NCI-H2029 treated with DMSO at 0.1 percent for 48 hours (cell line): ENCODE results near the gene ENKUR.
"Not testable (repeated sequence)": the region's sequence is repeated elsewhere in the genome, so short reads cannot be mapped to it uniquely, and the experiment has no call there.

Source experiments
- DNase-seq: peaks from one replicate; lab custom pipeline; 2025; lab: John Stamatoyannopoulos, UW

ENKUR gene

GRCh38 chr10:24973163-24973562 is 42.8 kb downstream of the ENKUR start:
- DNase-seq, result no peak

GRCh38 chr10:24971374-24971773 is 44.6 kb downstream of the ENKUR start:
- no peak for DNase-seq

- no peak for DNase-seq
Measured at GRCh38 chr10:24969841-24970281, 46.1 kb downstream of the ENKUR start.

GRCh38 chr10:24968951-24969350 is 47.0 kb downstream of the ENKUR start:
- not testable (repeated sequence) for DNase-seq

DNA sequence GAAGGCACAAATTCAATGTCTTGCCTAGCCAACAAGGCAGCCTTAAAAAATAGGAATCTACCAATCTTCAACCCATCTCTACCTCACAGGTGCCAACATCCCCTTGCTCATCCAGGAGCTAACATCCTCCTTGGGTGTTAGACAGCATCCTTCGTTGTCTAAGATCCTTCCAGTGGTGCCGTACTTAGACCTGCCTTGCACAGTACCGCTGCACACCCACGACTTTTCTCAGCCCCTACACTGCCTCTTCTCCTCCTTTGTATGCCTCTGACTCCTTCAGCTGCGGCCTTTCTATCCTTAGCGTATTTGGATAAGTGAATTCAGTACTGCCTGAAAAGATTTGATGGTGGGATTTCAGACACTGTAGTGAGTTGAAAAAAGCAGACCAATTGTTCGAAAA is 47.6 kb downstream of the ENKUR start:
- DNase-seq, result no peak

DNA sequence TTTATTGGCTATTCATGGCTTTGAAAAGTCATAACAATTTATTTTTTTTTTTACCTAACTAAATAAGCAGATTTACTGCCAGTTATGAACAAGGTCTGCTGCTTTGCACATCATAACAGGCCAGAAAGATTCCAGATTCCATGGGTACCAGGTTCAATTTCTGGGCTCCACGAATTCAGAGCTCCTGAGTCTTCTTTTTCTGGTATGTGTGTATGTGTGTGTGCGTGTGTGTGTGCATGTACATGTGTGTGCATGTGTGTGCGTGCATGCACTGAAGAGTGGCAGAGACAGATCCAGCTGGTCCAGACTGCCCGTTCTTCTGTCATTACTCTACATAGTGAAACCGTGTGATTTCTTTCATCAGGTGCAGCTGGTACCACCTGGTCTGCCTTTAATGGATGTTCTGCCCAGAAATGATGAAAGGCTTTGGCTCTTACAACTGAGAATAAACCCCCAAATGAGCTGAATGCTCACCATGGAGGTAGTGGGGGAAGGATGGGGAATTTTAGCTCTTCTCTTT is 48.9 kb downstream of the ENKUR start:
- DNase-seq, result no peak

- no peak for DNase-seq
Measured at GRCh38 chr10:24965051-24965450, 50.9 kb downstream of the ENKUR start.

GRCh38 chr10:24963521-24964041 is 52.4 kb downstream of the ENKUR start:
- no peak for DNase-seq

GRCh38 chr10:24962995-24963394 is 53.0 kb downstream of the ENKUR start:
- DNase-seq, result no peak

DNA sequence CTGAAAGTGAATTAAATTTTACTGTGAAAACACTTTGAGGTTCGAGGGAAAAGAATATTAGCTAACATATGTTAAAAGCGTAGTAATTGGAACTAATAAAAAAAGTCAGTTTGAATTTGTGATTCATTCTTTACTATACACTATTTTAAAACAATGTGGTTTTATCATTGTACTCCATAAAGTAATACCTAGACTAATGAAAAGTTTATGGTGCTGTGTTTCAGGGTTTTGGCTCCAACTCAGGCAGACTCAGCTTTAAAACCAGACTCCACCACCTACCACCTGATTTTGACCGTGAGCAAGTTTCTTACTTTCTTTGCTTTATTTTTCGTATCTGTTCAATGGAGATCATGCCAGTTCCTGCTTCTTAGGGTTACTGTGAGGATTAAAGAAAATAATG is 54.4 kb downstream of the ENKUR start:
- DNase-seq, result no peak

GRCh38 chr10:24959382-24959730 is 56.6 kb downstream of the ENKUR start:
- no peak for DNase-seq

DNA sequence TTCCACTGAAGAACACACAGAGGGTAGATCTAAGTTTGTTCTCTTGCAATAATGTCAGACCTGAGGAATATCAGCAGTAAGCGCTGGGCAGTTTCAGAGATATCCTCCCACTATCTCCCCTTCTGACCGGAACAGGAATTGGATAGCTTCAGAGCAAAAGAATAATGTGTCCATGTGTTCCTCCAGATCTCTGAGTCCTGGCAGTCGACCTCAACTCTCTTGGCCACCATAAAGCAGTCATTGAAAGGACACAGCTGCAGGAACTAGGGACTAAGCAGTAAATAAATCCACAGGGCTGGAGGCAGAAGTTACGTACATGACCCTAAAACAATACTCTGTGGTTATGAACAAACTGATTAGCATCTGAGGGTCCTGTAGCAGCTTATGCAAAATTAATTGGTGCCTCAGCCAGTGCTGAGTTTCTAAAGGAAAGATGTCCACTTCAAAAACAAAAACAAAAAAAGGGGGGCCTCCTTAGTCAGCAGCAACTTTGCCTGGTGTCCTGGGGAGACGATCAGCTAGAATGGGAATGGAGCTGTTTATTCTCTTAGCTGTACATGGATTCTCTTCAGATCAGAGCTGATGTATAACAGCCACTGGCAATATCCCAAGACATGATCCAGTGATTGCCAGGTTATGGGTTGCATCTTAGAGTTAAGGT is 57.1 kb downstream of the ENKUR start:
- DNase-seq, result no peak

DNA sequence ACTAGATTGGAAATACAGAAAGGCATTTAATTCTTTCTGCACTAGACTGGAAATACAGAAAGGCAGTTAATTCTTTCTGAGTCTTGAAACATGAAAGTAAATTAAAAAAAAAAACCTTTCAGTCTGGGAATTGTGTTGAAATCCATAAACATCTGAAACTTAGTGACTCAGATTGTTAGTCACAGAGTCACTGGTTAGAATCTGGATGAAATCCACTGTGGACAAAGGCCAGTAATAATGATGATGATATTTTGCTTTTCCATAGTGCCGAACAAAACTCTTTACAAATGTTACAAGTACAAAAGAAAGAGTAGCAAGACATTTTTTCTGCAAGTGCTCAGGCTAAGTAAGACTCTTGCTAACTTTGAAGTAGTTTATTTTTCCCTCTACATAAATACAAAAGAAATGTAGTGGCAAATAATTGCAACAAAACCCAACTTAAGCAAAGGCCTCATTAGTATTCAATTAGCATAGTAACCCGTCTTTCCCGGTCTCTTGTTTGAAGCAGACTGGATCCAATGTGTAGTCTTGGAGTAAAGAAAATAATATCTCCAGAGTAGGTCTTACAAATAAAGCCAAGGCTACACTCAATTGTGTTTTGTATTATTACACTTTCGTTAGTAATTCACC is 57.8 kb downstream of the ENKUR start:
- DNase-seq, result no peak

- DNase-seq, result not testable (repeated sequence)
Measured at GRCh38 chr10:24957624-24958051, 58.3 kb downstream of the ENKUR start.

GRCh38 chr10:24953675-24954074 is 62.3 kb downstream of the ENKUR start:
- DNase-seq, result no peak

DNA sequence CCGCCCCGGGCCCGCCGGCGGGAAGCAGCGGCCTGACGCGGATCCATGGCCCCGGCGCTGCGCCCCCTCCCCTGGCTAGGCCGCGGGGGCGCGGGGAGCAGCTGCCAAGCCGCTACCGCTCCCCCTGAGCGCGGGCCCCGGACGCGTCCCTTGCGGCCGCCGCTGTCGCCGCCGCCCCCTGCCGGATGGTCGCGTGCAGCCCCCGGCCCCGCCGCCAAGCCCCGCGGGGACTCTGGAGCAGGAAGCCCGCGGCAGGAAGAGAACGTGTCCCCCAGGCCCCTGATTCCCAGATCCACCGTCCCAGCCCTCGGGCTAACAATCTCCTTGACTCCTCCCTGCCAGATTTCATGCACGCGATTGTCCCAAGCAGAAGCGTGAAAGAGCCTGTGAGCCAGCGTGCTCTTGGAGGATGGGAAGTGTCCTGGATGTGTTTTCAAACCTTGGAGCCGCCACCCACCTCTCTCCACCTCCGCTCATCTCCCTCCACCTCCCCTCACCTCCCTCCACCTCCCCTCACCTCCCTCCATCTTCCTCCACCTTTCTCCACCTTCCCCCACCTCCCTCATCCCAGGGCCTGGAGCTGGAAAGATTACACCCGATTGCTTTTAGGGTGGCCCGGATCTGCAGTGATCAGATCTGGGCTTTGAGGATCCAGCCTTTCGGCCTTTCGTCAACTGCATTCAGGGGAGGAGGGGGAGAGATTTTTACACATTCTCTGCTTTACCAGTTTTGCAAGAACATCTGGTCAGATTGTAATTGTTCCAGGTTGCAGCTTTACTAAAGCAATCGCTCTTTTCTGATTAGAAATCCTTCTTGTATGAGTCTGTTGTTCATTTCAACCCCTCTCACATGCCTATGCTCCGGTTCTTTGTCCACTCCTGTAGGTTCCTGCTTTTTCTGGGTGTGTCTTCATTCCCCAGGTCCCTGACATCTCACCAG is 63.0 kb downstream of the ENKUR start:
- no peak for DNase-seq

GRCh38 chr10:24952143-24952706 is 63.7 kb downstream of the ENKUR start, which contains the start of gene PRTFDC1:
PRTFDC1 (minus strand) TSS chr10:24952606; CDS start chr10:24952575, 31 bp downstream.
- no peak for DNase-seq

- no peak for DNase-seq
Measured at GRCh38 chr10:24951201-24952142, 64.5 kb downstream of the ENKUR start.

DNA sequence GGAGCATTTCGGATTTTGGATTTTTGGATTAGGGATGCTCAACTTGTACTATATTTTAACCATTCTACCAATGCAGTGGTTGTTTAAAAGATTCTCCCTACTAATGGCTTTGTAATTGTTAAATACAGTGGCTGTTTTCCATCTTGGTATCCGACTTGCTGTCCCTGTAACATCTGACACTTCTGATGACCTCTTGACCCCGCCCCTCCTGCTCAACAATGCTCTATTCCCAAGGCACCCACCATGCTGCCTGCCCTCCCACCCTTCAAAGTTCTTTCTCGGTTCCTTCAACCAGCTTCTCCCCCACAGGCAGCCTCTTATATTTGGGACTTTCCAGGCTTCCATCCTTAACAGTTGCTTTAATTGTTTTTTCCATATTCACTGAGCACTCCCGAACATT is 65.5 kb downstream of the ENKUR start:
- no peak for DNase-seq

DNA sequence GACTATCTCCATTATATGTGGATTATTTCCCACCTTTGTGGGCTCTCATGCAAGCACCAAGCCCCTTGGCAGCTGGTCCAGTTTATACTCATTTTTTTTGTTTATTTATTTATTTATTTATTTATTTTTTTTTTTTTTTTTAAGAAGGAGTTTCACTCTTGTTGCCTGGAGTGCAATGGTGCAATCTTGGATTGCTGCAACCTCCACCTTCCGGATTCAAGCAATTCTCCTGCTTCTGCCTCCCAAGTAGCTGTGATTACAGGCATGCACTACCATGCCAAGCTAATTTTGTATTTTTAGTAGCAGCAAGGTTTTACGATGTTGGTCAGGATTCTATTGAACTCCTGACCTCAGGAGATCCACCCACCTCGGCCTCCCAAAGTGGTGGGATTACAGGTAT is 66.3 kb downstream of the ENKUR start:
- DNase-seq, result no peak
